HEK293T (cell line): Measurements from ENCODE around the gene BHLHE40.

Experiments
- CTCF ChIA-PET: fragments of 350-600 bp; formaldehyde crosslinking; extraction: SDS; loops from one replicate; lab custom pipeline; 2021; ENCODE audit warnings: antibody characterized with exemption, inconsistent platforms; lab: Yijun Ruan, JAX
- POLR2A ChIA-PET: fragments of 350-600 bp; formaldehyde crosslinking; extraction: SDS; loops from one replicate; lab custom pipeline; 2020; ENCODE audit warnings: antibody characterized with exemption, inconsistent platforms; lab: Yijun Ruan, JAX
- DNase-seq: peaks from one replicate; pipeline ENCODE4 v3.0.0; 2012; ENCODE audit warnings: mixed read lengths; ENCODE audit errors: extremely low spot score
- ARNT ChIP-seq: fragments of 450-650 bp; IDR thresholded peaks from 2 replicates; pipeline ENCODE4 v1.6.1; 2017; ENCODE audit warnings: mild to moderate bottlenecking
- BHLHE40 ChIP-seq: fragments of 450-650 bp; IDR thresholded peaks from 2 replicates; pipeline ENCODE4 v1.6.1; 2016; ENCODE audit warnings: mild to moderate bottlenecking, moderate library complexity, borderline replicate concordance
- CTBP1 ChIP-seq: fragments of 450-650 bp; IDR thresholded peaks from 2 replicates; pipeline ENCODE4 v1.6.1; 2016; ENCODE audit warnings: borderline replicate concordance
- ELF4 ChIP-seq: fragments of 450-650 bp; IDR thresholded peaks from 2 replicates; pipeline ENCODE4 v1.6.1; 2017; ENCODE audit warnings: antibody characterized with exemption
- FOXA1 ChIP-seq: fragments of 450-650 bp; IDR thresholded peaks from 2 replicates; pipeline ENCODE4 v1.6.1; 2016; ENCODE audit warnings: mild to moderate bottlenecking
- FOXK2 ChIP-seq: fragments of 450-650 bp; IDR thresholded peaks from 2 replicates; pipeline ENCODE4 v1.6.1; 2016; ENCODE audit warnings: mild to moderate bottlenecking
- FOXM1 ChIP-seq: fragments of 450-650 bp; IDR thresholded peaks from 2 replicates; pipeline ENCODE4 v1.6.1; 2017; ENCODE audit warnings: mild to moderate bottlenecking, borderline replicate concordance
- HDGF ChIP-seq: fragments of 450-650 bp; IDR thresholded peaks from 2 replicates; pipeline ENCODE4 v1.6.1; 2017; ENCODE audit warnings: antibody characterized with exemption, borderline replicate concordance
- L3MBTL2 ChIP-seq: fragments of 450-650 bp; conservative IDR thresholded peaks from 2 replicates; pipeline ENCODE4 v1.6.1; 2016; ENCODE audit warnings: mild to moderate bottlenecking
- LEF1 ChIP-seq: fragments of 450-650 bp; IDR thresholded peaks from 2 replicates; pipeline ENCODE4 v1.6.1; 2017; ENCODE audit warnings: mild to moderate bottlenecking, borderline replicate concordance
- NFRKB ChIP-seq: fragments of 450-650 bp; IDR thresholded peaks from 2 replicates; pipeline ENCODE4 v1.6.1; 2016; ENCODE audit warnings: mild to moderate bottlenecking, moderate library complexity
- SP1 ChIP-seq: fragments of 450-650 bp; IDR thresholded peaks from 2 replicates; pipeline ENCODE4 v1.6.1; 2017
- SUZ12 ChIP-seq: fragments of 450-650 bp; IDR thresholded peaks from 2 replicates; pipeline ENCODE4 v1.6.1; 2016; ENCODE audit warnings: mild to moderate bottlenecking
- TARDBP ChIP-seq: fragments of 450-650 bp; IDR thresholded peaks from 2 replicates; pipeline ENCODE4 v1.6.1; 2016
- ZNF384 ChIP-seq: fragments of 450-650 bp; IDR thresholded peaks from 2 replicates; pipeline ENCODE4 v1.6.1; 2016
- TF ChIP-seq, protein P1 (sequence below): fragments of 450-650 bp; IDR thresholded peaks from 2 replicates; pipeline ENCODE4 v1.6.1; 2016

The BHLHE40 gene

DNA sequence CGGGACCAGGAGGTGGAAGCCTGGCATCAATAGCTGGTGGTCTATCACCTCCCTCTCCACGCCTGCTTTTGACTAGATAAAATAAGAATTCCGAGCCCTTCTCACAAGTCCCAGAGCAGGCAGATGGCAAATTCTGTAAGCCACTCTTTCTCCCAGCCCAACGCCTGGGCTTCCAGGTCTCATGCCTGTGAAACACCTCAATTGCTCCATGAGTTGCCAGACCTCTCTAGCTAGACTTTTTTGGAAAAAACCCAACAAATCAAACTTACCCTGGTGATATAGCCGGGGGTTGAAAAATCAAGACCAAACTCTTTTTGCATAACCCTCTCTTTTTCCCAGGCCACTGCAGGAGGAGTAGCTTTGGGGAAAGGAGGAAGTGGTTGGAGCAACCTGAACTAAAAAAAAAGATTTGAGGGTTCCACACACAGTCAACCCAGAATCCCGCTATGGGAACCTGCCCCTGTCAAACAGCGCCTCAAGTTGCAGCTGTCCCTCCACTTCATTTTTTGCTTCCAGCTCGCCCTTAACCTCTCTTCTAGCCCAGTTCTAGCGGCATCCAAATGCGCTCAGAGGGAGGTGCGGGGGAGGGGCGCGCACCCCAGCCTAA, 7.0 kb downstream of the BHLHE40 start:
- no peak for DNase-seq
- TF ChIP-seq BHLHE40 (no peak), HDGF (no peak), CTBP1 (no peak), SP1 (no peak), ARNT (no peak), L3MBTL2 (no peak), SUZ12 (no peak), FOXM1 (no peak), ELF4 (no peak), LEF1 (no peak), FOXK2 (no peak), FOXA1 (no peak), TARDBP (no peak)
- TF ChIP-seq, protein P1, sequence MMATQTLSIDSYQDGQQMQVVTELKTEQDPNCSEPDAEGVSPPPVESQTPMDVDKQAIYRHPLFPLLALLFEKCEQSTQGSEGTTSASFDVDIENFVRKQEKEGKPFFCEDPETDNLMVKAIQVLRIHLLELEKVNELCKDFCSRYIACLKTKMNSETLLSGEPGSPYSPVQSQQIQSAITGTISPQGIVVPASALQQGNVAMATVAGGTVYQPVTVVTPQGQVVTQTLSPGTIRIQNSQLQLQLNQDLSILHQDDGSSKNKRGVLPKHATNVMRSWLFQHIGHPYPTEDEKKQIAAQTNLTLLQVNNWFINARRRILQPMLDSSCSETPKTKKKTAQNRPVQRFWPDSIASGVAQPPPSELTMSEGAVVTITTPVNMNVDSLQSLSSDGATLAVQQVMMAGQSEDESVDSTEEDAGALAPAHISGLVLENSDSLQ: no peak
- CTCF ChIA-PET: interaction anchor here (0.5 to 0.7 kb wide), 2 partner anchors 132 to 240 kb away, joined by 3 read pairs; no protein-coding TSS in a partner anchor
- POLR2A ChIA-PET: interaction anchor here (0.6 to 12.2 kb wide), 11 partner anchors 7 to 50 kb away, joined by 3 to 159 read pairs (median 8); partner anchors contain the start of gene BHLHE40

GRCh38 chr3:4986782-4987537, 7.7 kb downstream of the BHLHE40 start:
- ChIA-PET CTCF (no interaction called here), POLR2A (interaction anchor here (0.6 to 12.2 kb wide), 11 partner anchors 8 to 266 kb away, joined by 3 to 159 read pairs (median 8); partner anchors contain the start of gene BHLHE40)
- no peak for TF ChIP-seq ZNF384
- no peak for TF ChIP-seq L3MBTL2
- TF ChIP-seq BHLHE40: peak; percentile 66; the same call in 1 of the 2 replicates
- TF ChIP-seq SP1: no peak
- TF ChIP-seq SUZ12: no peak
- TF ChIP-seq FOXA1: no peak; the same call in 1 of the 2 replicates
- TF ChIP-seq, protein P1: peak; percentile 47; the same call in 1 of the 2 replicates
- no peak for TF ChIP-seq NFRKB
- TF ChIP-seq CTBP1: peak; percentile 88; the same call in 1 of the 2 replicates
- TF ChIP-seq HDGF: 0 out of 2 replicates have a peak, but pooled peaks have one; percentile 52
- peak; percentile 91 for TF ChIP-seq ARNT
- peak; percentile 98 for TF ChIP-seq LEF1
- no peak for TF ChIP-seq FOXK2
- DNase-seq: peak; percentile 81

GRCh38 chr3:4987538-4988296, 8.5 kb downstream of the BHLHE40 start:
- POLR2A ChIA-PET: interaction anchor here (1.4 to 12.2 kb wide), 6 partner anchors 9 to 267 kb away, joined by 3 to 159 read pairs (median 9); partner anchors contain the start of gene BHLHE40
- no peak for TF ChIP-seq ZNF384
- TF ChIP-seq ELF4: no peak
- CTCF ChIA-PET: no interaction called here
- DNase-seq: no peak

- no peak for DNase-seq
- ChIA-PET POLR2A (interaction anchor here (0.9 to 1.4 kb wide), 5 partner anchors 9 to 33 kb away, joined by 3 to 6 read pairs (median 4); partner anchors contain the start of gene BHLHE40), CTCF (no interaction called here)
- TF ChIP-seq NFRKB (no peak), L3MBTL2 (peak; percentile 75; the same call in 1 of the 2 replicates)
These were observed 10.0 kb downstream of the BHLHE40 start for GRCh38 chr3:4988983-4989834.

DNA sequence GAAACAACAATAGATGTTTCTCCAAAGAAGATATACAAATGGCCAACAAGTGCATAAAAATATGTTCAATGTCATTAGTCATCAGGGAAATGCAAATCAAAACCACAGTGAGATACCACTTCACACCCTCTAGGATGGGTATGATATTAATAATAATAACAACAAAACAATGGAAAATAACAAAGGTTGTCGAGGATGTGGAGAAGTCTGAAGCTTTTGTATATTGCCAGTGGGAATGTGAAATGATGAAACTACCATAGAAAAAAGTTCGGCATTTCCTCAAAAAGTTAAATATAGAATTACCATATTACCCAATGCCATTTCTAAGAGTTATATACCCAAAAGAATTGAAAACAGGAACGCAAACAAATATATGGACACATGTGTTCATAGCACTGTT, 10.8 kb downstream of the BHLHE40 start:
- TF ChIP-seq CTBP1 (no peak), NFRKB (no peak), ZNF384 (no peak), HDGF (no peak), LEF1 (no peak), FOXK2 (no peak), L3MBTL2 (no peak)
- POLR2A ChIA-PET: no interaction called here
- no peak for DNase-seq
- CTCF ChIA-PET: no interaction called here
